SH-SY5Y (cell line): ENCODE data around the gene COA7.

Experiments used
- GATA2 ChIP-seq: IDR thresholded peaks from 2 replicates; pipeline ENCODE4 v1.6.1; 2011; ENCODE audit warnings: mild to moderate bottlenecking, low read depth, low read length
- GATA3 ChIP-seq: IDR thresholded peaks from 2 replicates; pipeline ENCODE4 v1.6.1; 2011; ENCODE audit warnings: low read depth, mild to moderate bottlenecking, low read length, moderate library complexity

Gene COA7

GRCh38 chr1:52713590-52713989 lies 15.4 kb upstream of the COA7 start:
- TF ChIP-seq GATA3 = no peak
- TF ChIP-seq GATA2 = no peak

GRCh38 chr1:52709016-52709415 lies 10.9 kb upstream of the COA7 start:
- TF ChIP-seq GATA3 = no peak
- TF ChIP-seq GATA2 = no peak

- TF ChIP-seq GATA3 (no peak), GATA2 (no peak)
Measured at GRCh38 chr1:52707927-52708655, 9.9 kb upstream of the COA7 start.

- no peak for TF ChIP-seq GATA2
- TF ChIP-seq GATA3 = no peak
Measured at GRCh38 chr1:52706941-52707926, 9.1 kb upstream of the COA7 start.

- TF ChIP-seq GATA2 = no peak
- no peak for TF ChIP-seq GATA3
Measured at GRCh38 chr1:52706136-52706670, 8.1 kb upstream of the COA7 start.

- no peak for TF ChIP-seq GATA3
- TF ChIP-seq GATA2 = no peak; the same call in 1 of the 2 replicates
Measured at GRCh38 chr1:52702886-52703787, 5.0 kb upstream of the COA7 start.

- TF ChIP-seq GATA2 (no peak), GATA3 (no peak)
Measured at GRCh38 chr1:52695627-52696026, 2.5 kb downstream of the COA7 start.

GRCh38 chr1:52693843-52694242 lies 4.3 kb downstream of the COA7 start:
- TF ChIP-seq GATA2 = no peak
- no peak for TF ChIP-seq GATA3

- no peak for TF ChIP-seq GATA3
- TF ChIP-seq GATA2 = no peak
Measured at GRCh38 chr1:52692697-52693096, 5.5 kb downstream of the COA7 start.

- TF ChIP-seq GATA3 = no peak
- TF ChIP-seq GATA2 = no peak
Measured at GRCh38 chr1:52691821-52692220, 6.3 kb downstream of the COA7 start.

- TF ChIP-seq GATA2 (no peak), GATA3 (no peak)
Measured at GRCh38 chr1:52686830-52687229, 11.3 kb downstream of the COA7 start.

GRCh38 chr1:52684545-52684944 lies 13.6 kb downstream of the COA7 start:
- TF ChIP-seq GATA3 (no peak), GATA2 (no peak)

- no peak for TF ChIP-seq GATA2
- TF ChIP-seq GATA3 = no peak
Measured at GRCh38 chr1:52683367-52683940, 14.7 kb downstream of the COA7 start.
